GM04503 (cell line): ENCODE results near the gene CROT.
"Not testable (repeated sequence)": the region's sequence is repeated elsewhere in the genome, so short reads cannot be mapped to it uniquely, and the experiment has no call there.

Experiments
- DNase-seq: peaks from one replicate; pipeline ENCODE4 v3.0.0-alpha.2; 2012; ENCODE audit warnings: low read depth

The CROT gene

GRCh38 chr7:87345166-87345927, at the start of gene CROT:
Gene CROT (plus strand): TSS chr7:87345664. CDS start chr7:87349069, 3,405 bp downstream.
- DNase-seq, result peak; percentile 56

- no peak for DNase-seq
These were observed 44.7 kb upstream of the CROT start for GRCh38 chr7:87300756-87301155.

DNA sequence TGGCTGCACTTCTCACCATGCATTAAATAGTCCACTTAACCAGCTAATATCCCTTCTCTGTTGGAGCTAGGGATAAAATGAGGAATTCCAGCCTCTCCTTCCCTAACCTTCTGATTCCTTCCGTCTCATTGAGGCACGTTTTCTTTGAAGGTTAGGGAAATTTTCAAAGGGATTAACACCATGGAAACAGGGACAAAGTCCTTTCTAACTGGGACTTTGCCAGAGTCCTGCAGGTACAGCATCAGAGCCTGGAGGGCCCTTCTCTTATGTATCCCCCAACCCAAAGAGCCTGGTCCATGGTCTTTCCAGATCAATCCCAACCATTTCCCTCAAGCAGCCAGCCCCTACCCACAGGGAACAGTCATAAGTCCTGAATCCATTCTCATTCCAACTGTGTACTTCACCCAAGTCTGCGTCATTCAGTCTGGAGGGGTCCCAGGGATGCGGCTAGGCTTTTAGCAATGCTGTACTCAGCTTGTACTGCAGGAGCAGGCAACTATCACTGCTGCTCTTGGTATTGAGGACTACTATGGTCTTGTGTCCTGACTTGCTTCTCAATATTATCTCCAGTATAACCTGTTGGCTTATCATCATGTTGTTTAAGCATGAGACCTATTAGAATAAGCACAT, 34.6 kb upstream of the CROT start:
- no peak for DNase-seq

DNA sequence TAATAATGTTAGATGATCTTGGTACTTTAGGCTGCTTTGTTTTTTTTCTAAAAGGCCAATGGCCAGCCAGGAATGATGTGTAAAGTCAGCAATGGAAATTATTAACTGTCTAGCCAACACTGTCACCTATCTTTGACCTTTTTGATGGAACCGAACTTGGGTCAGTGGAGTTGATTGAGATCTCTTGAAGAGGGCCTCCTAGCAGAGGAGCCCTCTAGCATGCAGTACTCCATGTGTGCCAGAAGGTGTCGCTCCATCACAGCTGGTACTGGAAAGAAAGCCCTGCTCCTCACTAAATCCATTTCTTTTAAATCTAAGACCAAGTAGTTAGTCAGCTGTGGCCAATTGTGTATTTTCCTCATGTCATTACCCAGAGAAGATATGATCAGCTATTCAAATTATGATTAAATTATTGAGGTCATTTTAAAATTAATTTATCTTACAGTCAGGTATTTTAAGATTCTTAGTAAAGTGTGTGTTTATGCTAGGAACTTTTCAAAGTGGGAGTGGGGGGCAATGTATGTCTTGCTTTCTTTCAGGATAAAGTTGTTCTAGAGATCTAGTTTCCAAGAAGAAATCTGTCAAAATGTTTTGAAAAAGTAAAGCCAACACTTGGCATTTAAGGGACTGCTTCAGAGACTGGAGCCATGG, 33.1 kb upstream of the CROT start:
- DNase-seq, result peak; percentile 20

DNA sequence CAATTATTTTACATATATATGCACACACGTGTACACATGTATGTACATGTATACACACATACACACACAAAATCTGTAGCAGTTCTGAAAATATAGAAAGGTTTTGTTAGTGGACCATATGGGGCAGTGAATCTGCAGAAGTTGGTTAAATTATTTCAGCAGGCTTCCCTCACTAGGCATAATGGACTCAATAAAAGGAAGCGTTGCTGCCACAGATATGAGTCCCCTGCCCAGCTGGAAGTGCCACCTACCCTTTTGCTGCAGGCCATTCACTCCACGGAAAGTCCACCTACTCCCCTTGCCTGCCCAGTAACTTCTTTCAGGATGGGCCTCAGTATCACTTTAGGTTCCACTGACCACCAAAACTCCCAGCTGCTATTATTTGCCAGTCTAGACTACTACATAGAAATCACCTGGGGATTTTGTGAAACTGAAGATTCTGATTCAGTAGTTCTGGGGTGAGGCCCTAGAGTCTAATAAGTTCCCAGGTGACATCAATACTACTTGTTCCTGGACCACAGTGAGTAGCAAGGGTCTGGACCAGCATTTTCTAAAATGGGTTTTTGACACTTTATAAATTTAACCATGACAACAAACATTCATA, 29.3 kb upstream of the CROT start:
- DNase-seq, result no peak

DNA sequence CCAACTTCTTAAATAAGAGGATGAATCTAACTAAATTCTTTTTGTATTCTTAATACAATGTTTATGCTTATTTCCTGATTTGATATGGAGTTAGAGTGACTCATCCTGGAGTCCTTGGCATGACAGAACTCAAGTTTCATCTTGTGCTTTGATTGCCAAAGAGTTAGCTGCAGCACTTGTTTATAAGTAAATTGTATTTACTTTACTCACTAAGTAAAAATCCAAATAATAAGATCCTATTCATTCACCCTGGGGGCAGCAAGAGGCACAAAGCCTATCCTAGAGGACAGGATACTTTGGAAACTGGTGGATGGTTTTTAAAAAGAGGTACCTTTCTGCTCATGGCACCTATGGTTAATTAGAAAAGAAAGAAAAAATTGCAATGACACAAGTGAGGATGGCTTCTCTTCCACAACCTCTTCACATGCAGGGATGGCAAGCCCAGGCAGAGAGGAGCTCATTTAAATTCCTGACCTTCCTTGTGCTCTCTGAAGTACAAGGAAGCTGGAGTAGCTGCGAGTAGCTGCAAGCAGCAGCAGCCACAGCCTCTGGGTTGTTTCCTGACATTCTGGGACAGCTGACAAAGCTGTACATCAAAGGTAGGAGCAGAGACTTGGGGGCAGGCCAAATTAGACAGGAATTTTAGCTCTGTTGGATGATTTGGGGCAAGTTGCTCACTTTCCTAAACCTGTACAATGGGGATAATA, 28.5 kb upstream of the CROT start:
- peak; percentile 73 for DNase-seq

DNA sequence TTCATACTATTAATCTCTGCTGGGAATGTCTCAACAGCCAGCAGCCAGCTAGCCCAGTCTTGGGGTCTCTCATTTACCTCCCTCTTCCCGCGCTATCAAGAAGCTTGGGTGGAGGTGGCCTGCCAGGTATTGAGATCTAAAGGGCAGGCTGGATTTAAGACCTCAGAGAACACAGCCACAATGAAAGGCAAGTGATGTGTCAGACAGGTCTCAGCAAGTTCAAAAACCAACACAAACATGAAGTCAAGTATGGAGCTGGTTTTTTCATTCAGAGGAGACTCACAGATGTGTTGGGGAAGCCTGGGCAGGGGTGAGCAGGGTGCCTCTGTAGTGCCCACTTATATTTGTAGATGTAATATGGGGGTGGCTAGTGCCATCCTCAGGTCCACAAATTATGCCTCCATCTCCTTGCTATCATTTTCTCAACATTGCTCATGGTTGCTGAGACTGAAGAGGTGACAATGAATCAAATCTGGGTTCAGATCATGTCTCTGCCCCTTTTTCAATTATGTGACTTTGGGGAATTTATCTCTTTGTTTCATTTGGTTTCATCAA, 27.7 kb upstream of the CROT start:
- DNase-seq, result no peak

DNA sequence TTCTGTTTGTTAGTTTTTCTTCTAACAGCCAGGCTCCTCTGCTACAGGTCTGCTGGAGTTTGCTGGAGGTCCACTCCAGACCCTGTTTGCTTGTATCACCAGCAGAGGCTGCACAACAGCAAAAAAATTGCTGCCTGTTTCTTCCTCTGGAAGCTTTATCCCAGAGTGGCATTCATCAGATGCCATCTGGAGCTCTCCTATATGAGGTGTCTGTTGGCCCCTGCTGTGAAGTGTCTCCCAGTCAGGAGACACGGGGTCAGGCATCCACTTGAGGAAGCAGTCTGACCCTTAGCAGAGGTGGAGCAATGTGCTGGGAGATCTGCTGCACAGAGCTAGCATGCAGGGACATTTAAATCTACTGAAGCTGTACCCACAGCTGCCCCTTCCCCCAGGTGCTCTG, 26.7 kb upstream of the CROT start:
- no peak for DNase-seq

DNA sequence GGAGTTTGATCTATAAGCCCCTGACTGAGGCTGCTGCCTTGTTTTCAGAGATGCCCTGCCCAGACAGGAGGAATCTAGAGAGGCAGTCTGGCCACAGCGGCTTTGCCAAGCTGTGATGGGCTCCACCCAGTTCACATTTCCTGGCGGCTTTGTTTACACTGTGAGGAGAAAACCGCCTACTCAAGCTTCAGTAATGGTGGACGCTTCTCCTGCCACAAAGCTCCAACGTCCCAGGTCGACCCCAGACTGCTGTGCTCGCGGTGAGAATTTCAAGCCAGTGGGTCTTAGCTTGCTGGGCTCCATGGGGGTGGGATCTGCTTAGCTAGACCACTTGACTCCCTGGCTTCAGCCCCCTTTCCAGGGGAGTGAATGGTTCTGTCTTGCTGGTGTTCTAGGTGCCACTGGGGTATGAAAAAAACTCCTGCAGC, 26.3 kb upstream of the CROT start:
- DNase-seq, result not testable (repeated sequence)

DNA sequence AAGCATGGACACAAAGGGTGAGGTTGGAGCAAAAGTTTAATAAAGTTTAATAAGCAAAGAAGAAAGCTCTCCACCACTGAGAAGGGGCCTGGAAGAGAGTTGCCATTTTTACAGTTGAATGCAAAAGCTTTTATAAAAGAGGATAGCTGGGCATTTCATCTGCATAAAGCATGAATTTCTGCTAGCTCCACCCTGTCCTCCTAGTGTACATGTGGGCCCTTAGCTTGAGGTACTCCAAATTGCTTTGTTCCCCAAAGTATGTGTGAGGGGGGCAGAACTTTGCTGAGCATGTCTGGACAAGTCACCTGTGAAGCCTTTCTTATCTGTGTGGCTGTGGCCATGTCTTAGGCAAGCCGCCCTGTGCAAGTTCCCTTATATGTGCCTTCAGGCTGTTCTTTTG, 22.6 kb upstream of the CROT start:
- no peak for DNase-seq

DNA sequence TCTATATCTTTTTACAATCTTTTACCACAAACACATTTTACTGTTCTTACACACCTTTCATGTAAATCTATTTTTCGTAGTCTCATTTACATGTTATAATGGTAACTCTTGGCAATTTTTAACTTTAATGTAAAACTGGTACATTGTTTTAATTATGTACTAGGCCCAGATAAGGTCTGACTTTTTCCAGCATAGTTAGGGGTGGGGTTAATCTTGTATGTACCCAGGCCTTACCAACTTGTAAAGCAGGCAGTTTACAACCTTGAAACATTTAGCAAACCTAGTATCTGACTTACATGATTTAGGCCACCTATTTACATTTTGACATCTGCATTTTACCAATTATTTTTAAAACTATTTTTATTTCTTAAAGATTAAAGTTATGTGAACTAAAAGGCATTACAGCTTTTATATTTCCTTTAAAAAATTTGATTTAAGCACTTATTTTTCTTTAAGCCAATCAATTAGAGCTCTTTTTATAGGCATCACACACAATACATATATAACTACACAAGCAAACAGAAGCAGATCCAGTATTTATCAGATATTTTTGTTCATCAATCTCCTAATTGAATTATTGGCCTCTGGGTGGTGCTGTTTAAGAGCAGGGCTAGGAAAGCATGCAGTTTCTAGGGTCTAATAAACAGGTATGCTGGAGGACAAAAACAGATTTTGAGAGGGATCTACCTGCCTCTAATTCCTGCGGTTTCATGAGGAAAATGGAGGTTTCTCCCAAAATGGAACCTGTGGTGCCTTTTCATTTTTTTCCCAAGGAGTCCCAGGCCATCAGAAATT, 19.7 kb upstream of the CROT start:
- no peak for DNase-seq

GRCh38 chr7:87328281-87328680, 17.2 kb upstream of the CROT start:
- no peak for DNase-seq

DNA sequence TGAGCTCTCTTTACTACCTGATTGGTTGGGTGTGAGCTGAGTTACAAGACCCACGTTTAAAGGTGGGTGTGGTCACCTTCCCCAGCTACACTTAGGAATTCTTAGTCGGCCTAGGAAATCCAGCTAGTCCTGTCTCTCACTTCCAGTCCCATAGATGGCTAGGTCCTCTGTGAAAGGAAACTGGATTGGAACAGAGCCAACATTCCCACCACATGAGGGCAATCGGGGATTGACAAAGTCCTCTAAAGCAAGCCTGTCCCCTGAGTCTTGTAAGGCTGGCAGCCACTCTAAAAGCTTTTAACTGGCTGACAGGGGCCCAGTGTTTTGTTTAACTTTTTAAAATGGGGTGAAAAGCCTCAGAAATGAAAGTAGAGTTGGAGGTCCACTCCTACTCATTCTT, 15.1 kb upstream of the CROT start:
- DNase-seq, result no peak

DNA sequence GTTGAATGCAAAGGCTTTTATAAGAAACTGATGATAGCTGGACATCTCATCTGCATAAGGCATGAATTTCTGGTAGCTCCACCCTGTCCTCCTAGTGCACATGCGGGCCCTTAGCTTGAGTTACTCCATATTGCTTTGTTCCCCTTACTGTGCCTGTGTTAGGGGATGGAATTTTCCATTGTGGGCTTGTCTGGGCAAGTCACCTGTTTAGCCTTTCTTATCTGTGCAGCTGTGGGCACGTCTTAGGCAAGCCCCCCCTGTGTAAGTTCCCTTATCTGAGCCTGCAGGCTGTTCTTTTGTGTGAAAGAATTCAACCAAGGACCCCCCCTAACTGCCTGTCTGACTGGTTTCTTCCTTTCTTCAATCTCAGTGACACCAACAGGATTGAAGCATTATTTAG, 14.5 kb upstream of the CROT start:
- no peak for DNase-seq

DNA sequence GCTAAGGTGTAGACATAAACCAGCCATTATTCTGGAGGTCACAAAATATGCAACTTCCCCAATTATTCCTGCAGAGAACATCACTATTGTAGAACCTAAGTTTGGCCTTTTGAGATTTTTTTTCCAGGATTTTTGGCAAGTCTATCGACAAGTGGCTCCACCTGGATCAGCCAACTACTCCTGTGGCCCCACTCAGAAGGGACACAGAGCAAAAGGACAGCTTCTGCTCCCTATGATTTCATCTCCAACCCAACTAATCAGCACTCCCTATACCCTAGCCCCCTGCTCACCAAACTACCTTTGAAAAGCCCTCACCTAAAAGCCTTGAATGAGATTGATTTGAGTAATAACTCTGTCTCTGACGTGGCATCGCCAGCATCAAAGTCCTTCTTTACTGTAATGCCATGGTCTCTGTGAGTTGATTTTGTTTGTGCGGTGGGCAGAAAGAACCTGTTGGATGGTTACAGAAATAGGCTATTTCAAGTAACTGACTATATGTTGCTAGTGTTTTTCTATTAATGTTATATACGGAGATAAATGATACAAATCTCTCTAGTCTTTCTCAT, 13.7 kb upstream of the CROT start:
- no peak for DNase-seq

DNA sequence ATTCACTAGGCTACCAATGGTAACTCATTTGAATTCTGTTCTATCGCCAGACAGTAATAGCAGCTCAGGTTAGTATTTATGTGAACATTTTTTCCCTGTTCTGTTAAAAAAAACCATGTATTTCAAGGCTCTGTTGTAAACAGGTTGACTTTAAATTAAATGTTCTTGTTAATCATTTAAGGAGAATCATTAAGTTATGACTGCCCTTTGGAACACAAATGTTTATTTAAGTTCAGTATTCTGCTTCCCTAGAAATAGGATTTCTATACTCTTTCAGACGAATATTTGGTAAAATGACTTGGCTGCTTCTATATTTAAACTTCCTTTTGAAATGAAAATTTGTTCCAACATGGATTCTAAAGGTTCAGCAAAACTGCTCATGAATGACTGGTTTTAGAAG, 13.1 kb upstream of the CROT start:
- no peak for DNase-seq

GRCh38 chr7:87336136-87336535, 9.3 kb upstream of the CROT start:
- DNase-seq, result no peak

DNA sequence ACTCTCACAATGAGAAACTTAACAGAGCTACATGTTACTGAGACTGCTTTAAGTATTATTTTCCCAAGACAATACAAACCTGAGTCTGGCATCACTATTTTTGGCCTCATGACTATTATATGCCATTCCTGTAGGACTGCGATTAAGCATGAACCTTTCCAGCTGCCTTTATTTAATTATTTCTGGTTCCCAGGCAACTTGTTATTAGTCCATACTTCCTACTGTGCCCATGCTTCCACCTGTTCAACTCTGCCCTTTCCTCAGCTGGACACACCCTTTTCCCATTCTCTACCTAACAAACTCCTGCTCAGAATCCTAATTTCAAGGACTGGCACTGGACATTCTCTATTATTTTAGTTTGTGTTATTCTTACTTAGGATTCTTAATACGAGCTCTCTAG, 8.1 kb upstream of the CROT start:
- no peak for DNase-seq

DNA sequence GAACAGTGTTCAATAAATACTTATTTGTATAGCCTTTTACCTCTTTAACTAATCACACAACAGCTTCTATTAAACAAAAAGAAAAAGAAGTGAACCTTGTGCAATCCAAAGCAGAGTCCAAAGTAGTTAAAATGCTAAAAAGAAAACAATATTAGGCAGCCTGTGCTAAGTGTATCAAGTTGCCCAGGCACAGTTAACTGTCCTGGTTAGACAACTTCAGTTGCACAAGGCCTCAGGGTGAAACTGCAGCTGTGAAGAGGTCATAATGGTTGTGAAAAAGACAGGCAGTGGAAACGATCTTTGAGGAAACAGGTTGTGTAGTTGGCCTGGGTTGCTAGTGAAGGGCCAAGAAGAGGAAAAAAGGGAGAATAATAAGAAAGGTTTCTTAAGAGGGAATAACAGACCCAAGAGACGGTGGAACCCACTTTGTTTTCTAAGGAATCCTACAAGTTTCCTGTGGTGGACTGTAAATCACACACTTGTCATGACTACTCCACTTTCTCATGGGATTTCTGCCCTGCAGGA, 6.0 kb upstream of the CROT start:
- DNase-seq, result no peak

- no peak for DNase-seq
These were observed 4.0 kb upstream of the CROT start for GRCh38 chr7:87341441-87341840.

GRCh38 chr7:87342231-87342630, 3.2 kb upstream of the CROT start:
- DNase-seq, result no peak
